Natural killer cell (primary cell): ENCODE data around the gene SNRPD3. TPM values are rescaled to one million over a fixed set of nuclear protein-coding genes. Genes with fewer than 3 reads are reported as not detected.
"Not testable (repeated sequence)": the region's sequence is repeated elsewhere in the genome, so short reads cannot be mapped to it uniquely, and the experiment has no call there.

Experiments used
- ATAC-seq, 3 donors: fragments of 150-1000 bp in 2 of 3; fragments of 200-7000 bp in 1 of 3; cut with Tn5 transposase; 1 replicate in 1 of 3; 2 replicates in 2 of 3; pipeline ENCODE4 v1.10.0; 2021; ENCODE audit warnings: mild to moderate bottlenecking in 2 of 3, moderate library complexity in 2 of 3
- DNase-seq, 2 donors: peaks; one replicate each; pipeline versions ENCODE4 v3.0.0 to v3.0.0-alpha.2; 2013 to 2021; ENCODE audit warnings: mixed read lengths in 1 of 2
- H3K27ac ChIP-seq: one replicate; pipeline ENCODE4 v1.5.1; 2013; ENCODE audit warnings: mild to moderate bottlenecking, low read length
- H3K27me3 ChIP-seq: one replicate; pipeline ENCODE4 v1.6.1; 2013; ENCODE audit warnings: low read length; ENCODE audit not compliant: control insufficient read depth, insufficient read depth
- H3K36me3 ChIP-seq: one replicate; pipeline ENCODE4 v1.6.1; 2013; ENCODE audit warnings: low read length; ENCODE audit not compliant: control insufficient read depth, insufficient read depth
- H3K4me1 ChIP-seq: one replicate; pipeline ENCODE4 v1.6.1; 2013; ENCODE audit warnings: low read length; ENCODE audit not compliant: control insufficient read depth, insufficient read depth
- H3K4me3 ChIP-seq: one replicate; pipeline ENCODE4 v1.5.1; 2013; ENCODE audit warnings: low read length
- H3K9me3 ChIP-seq: one replicate; pipeline ENCODE4 v1.6.1; 2013; ENCODE audit warnings: low read length; ENCODE audit not compliant: control insufficient read depth, insufficient read depth
- H3K27ac Mint-ChIP-seq, 2 donors: one replicate each; pipeline ENCODE4 v1.8.0; 2022; ENCODE audit warnings: mild to moderate bottlenecking in 2 of 2, mixed read lengths in 2 of 2, moderate library complexity in 1 of 2
- H3K27me3 Mint-ChIP-seq, 2 donors: one replicate each; pipeline ENCODE4 v1.8.0; 2022; ENCODE audit warnings: low read depth in 2 of 2, mixed read lengths in 2 of 2
- H3K36me3 Mint-ChIP-seq: one replicate; pipeline ENCODE4 v1.8.0; 2022; ENCODE audit warnings: mixed read lengths
- H3K4me1 Mint-ChIP-seq, 2 donors: one replicate each; pipeline ENCODE4 v1.8.0; 2022; ENCODE audit warnings: mixed read lengths in 2 of 2
- H3K4me3 Mint-ChIP-seq: one replicate; pipeline ENCODE4 v1.8.0; 2022; ENCODE audit warnings: mild to moderate bottlenecking, moderate library complexity, mixed read lengths
- H3K9me3 Mint-ChIP-seq, 2 donors: one replicate each; pipeline ENCODE4 v1.8.0; 2022; ENCODE audit warnings: mixed read lengths in 2 of 2
- WGBS: methylation state at CpG from one replicate; pipeline ENCODE4 v1.1.7; 2013; ENCODE audit warnings: missing lambda C conversion rate; ENCODE audit not compliant: insufficient coverage; 5-methylcytosine and 5-hydroxymethylcytosine counted together
- intact Hi-C: fragments of 100-400 bp; cut with micrococcal nuclease; formaldehyde crosslinking; loops from one replicate; pipeline ENCODE4 v1.14.2; 2022
- total RNA-seq, 4 donors: library from RNA; stranded (reverse); fragments of 120-200 nt in 1 of 4; gene quantifications; one replicate each; pipeline versions ENCODE4 v1.2.3 to v1.2.4, GENCODE V29; 2013 to 2022
- TF ChIP-seq, protein P1 (sequence below): fragments of 200-600 bp; IDR thresholded peaks from one replicate; pipeline ENCODE4 v1.8.0; 2022; ENCODE audit warnings: antibody characterized with exemption

Gene SNRPD3
- total RNA-seq, 3 donors from 2014 or later (not counting 1 experiment from before 2014, with no cell fraction given): 40.9 to 44.6 (median 44.0) TPM

DNA sequence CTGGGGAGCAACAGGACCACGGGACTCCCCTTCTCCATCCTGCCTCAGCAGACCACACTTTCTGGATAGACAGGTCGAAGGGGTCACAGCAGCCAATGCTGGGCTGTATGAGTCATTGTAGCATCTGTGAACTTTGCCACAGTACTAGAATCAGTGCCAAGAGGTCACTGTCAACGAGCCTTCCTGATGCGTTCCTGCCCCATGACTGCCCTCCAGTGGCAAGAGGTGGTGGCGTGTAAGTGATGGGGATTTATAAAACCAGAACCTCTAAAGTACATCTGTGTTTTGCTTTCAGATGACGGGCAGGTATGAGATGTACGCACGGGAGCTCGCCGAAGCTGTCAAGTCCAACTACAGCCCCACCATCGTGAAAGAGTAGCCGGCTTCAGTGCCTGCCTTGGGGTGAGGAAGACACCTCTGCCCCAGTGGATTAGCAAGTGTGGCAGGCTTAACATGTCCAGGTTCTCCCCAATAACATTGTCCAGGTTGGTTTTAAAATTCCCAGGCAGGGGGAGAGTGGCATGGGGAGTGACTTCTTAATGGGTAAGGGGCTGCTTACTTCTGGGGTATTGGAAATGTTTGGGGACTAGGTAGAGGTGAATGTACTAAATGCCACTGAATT, 30.3 kb upstream of the SNRPD3 start:
- no peaks in the 10 kb centered on the region for H3K27me3 ChIP-seq
- Mint-ChIP-seq H3K4me3 (no peak overlapping the region), H3K27ac (peak overlapping the region in 1 of 2 donors; percentile 27), H3K4me1 (peaks cover 11 to 12% of the 10 kb centered on the region in 2 donors), H3K9me3 (no peaks in the 10 kb centered on the region), H3K27me3 (no peaks in the 10 kb centered on the region), H3K36me3 (no peaks in the 10 kb centered on the region)
- intact Hi-C loops: loop anchor here (1.0 to 10.0 kb wide), 4 partner anchors 102 to 571 kb away; partner anchors contain the start of gene SUSD2
- no peaks in the 10 kb centered on the region for H3K9me3 ChIP-seq
- H3K4me1 ChIP-seq: peaks cover 9% of the 10 kb centered on the region
- WGBS: 10% methylated on average over 12 of the region's 12 CpGs
- no peak overlapping the region for H3K27ac ChIP-seq
- H3K4me3 ChIP-seq: no peak overlapping the region
- peak; percentile 70 to 87 for DNase-seq
- H3K36me3 ChIP-seq: no peaks in the 10 kb centered on the region
- peak; percentile 94 to 99 (median 98) for ATAC-seq
- TF ChIP-seq, protein P1, sequence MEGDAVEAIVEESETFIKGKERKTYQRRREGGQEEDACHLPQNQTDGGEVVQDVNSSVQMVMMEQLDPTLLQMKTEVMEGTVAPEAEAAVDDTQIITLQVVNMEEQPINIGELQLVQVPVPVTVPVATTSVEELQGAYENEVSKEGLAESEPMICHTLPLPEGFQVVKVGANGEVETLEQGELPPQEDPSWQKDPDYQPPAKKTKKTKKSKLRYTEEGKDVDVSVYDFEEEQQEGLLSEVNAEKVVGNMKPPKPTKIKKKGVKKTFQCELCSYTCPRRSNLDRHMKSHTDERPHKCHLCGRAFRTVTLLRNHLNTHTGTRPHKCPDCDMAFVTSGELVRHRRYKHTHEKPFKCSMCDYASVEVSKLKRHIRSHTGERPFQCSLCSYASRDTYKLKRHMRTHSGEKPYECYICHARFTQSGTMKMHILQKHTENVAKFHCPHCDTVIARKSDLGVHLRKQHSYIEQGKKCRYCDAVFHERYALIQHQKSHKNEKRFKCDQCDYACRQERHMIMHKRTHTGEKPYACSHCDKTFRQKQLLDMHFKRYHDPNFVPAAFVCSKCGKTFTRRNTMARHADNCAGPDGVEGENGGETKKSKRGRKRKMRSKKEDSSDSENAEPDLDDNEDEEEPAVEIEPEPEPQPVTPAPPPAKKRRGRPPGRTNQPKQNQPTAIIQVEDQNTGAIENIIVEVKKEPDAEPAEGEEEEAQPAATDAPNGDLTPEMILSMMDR: peak; percentile 81

DNA sequence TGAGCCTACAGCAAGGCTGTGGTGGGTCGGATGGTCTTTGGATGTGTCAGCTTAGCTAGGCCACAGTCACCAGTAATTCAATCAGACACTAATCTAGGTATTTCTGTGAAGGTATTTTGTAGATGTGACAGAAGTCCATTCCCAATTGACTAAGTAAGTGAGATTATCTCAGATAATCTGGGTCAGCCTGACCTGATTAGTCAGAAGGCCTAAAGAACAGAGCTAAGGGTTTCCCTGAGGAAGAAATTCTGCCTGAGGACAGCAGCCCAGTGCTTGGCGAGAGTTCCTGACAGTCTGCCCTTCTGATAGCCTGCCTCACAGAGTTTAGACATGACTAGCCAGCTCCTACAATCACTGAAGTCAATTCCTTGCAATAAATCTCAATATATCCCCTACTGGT, 29.6 kb upstream of the SNRPD3 start:
- no peak overlapping the region for H3K27ac ChIP-seq
- Mint-ChIP-seq H3K9me3 (no peaks in the 10 kb centered on the region), H3K27ac (no peak overlapping the region), H3K27me3 (no peaks in the 10 kb centered on the region), H3K4me1 (peaks cover 11 to 12% of the 10 kb centered on the region in 2 donors), H3K4me3 (no peak overlapping the region), H3K36me3 (no peaks in the 10 kb centered on the region)
- no peak for ATAC-seq
- TF ChIP-seq, protein P1: no peak
- no peaks in the 10 kb centered on the region for H3K36me3 ChIP-seq
- intact Hi-C loops: loop anchor here (10.0 kb wide), 2 partner anchors 341 to 571 kb away; partner anchors contain the start of gene SUSD2
- no peak overlapping the region for H3K4me3 ChIP-seq
- no peak for DNase-seq
- 84% methylated on average over 2 of the region's 2 CpGs for WGBS
- H3K9me3 ChIP-seq: no peaks in the 10 kb centered on the region
- H3K4me1 ChIP-seq: peaks cover 9% of the 10 kb centered on the region
- no peaks in the 10 kb centered on the region for H3K27me3 ChIP-seq

DNA sequence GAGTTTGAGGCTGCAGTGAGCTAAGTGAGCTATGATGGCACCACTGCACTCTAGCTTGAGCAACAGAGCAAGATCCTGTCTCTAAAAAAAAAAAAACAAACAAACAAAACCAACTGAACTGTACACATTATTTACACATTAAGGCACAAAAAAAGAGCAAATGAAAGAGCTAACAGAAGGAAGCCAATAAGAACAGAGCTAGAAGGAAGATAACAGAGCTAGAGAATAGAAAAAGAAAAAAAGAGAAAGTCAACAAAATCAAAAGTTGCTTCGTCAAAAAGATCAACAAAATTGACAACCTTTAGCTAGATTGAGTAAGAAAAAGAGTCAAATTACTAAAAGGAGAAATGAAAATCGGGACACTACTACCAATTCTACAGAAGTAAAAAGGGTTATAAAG, 25.9 kb upstream of the SNRPD3 start:
- no CpG with 5 or more reads among the region's 2 CpGs for WGBS
- no peaks in the 10 kb centered on the region for H3K36me3 Mint-ChIP-seq
- Histone ChIP-seq H3K9me3 (no peaks in the 10 kb centered on the region), H3K27ac (no peak overlapping the region), H3K4me3 (no peak overlapping the region), H3K27me3 (no peaks in the 10 kb centered on the region), H3K36me3 (no peaks in the 10 kb centered on the region), H3K4me1 (peaks cover 6% of the 10 kb centered on the region)
- ATAC-seq: no peak
- H3K27me3 Mint-ChIP-seq: no peaks in the 10 kb centered on the region
- H3K27ac Mint-ChIP-seq: no peak overlapping the region
- H3K9me3 Mint-ChIP-seq: no peaks in the 10 kb centered on the region
- peaks cover 6% of the 10 kb centered on the region in 2 donors for H3K4me1 Mint-ChIP-seq
- no peak overlapping the region for H3K4me3 Mint-ChIP-seq
- DNase-seq: no peak
- TF ChIP-seq, protein P1: no peak
- intact Hi-C loops: loop anchor here (10.0 kb wide), 2 partner anchors 345 to 575 kb away; partner anchors contain the start of gene SUSD2

DNA sequence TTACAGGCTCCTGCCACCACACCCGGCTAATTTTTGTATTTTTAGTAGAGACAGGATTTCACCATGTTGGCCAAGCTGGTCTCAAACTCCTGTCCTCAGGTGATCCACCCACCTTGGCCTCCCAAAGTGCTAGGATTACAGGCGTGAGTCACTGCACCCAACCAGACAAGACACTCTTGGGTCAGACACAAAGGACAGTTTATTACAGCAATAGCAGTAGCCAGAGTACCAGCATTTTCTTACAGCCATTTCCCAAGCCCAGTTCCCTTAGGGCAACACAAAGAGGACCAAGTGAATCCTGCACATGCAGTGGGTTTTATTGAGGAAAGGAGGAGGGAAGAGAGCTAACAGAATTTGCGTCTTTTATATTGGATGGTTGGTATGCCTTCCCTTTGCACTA, 24.8 kb upstream of the SNRPD3 start:
- intact Hi-C loops, H3K27me3 Mint-ChIP-seq: not testable (repeated sequence)

More for the DNA sequence above, 24.8 kb upstream of the SNRPD3 start:
- H3K4me1 Mint-ChIP-seq, H3K9me3 Mint-ChIP-seq, H3K27ac ChIP-seq, H3K4me3 Mint-ChIP-seq, H3K36me3 Mint-ChIP-seq, H3K27ac Mint-ChIP-seq, ATAC-seq, H3K9me3 ChIP-seq, H3K4me3 ChIP-seq, DNase-seq, H3K27me3 ChIP-seq, H3K4me1 ChIP-seq, H3K36me3 ChIP-seq: not testable (repeated sequence)
- 77% methylated on average over 3 of the region's 3 CpGs for WGBS
